BJ (cell line): ENCODE data around the gene JSRP1. TPM values are rescaled to one million over a fixed set of nuclear protein-coding genes. Genes with fewer than 3 reads are reported as not detected.

ENCODE experiments used
- CTCF ChIA-PET: fragments of 350-600 bp; formaldehyde crosslinking; extraction: SDS; loops from one replicate; lab custom pipeline; 2021; ENCODE audit warnings: antibody characterized with exemption, inconsistent platforms; lab: Yijun Ruan, JAX
- POLR2A ChIA-PET: fragments of 300-600 bp; sonication (Branson Sonifier 250); formaldehyde crosslinking; extraction: SDS; loops from one replicate; lab custom pipeline; 2021; ENCODE audit warnings: antibody characterized with exemption; lab: Charles Lee
- DNase-seq: peaks from one replicate; pipeline ENCODE4 v3.0.0-alpha.2; 2011; ENCODE audit warnings: low read depth
- H3K27me3 ChIP-seq: 2 replicates; pipeline ENCODE4 v1.6.0; 2011; ENCODE audit warnings: low read length; ENCODE audit not compliant: control insufficient read depth, insufficient read depth
- H3K36me3 ChIP-seq: 2 replicates; pipeline ENCODE4 v1.5.1; 2011; ENCODE audit warnings: low read length; ENCODE audit not compliant: control insufficient read depth, insufficient read depth
- H3K4me3 ChIP-seq: 2 replicates; pipeline ENCODE4 v1.5.1; 2011; ENCODE audit warnings: low read depth, mild to moderate bottlenecking, control low read depth, low read length
- polyA plus RNA-seq: library from polyadenylated mRNA; depleted of rRNA; stranded (reverse); fragments of >200 nt; gene quantifications from 2 replicates; pipeline ENCODE4 v1.2.3, GENCODE V29; 2011
- TF ChIP-seq, protein P1 (sequence below): IDR thresholded peaks from 2 replicates; pipeline ENCODE4 v1.5.1; 2011; ENCODE audit warnings: low read depth, mild to moderate bottlenecking, control low read depth, inconsistent platforms, low read length, moderate library complexity; ENCODE audit not compliant: insufficient read depth

JSRP1 gene
- polyA plus RNA-seq, 1 experiment = not detected

- H3K4me3 ChIP-seq = no peak overlapping the region
- CTCF ChIA-PET = interaction anchor here (1.1 to 1.6 kb wide), 2 partner anchors 15 to 86 kb away, joined by 4 to 5 read pairs; no protein-coding TSS in a partner anchor
- no peaks in the 10 kb centered on the region for H3K27me3 ChIP-seq
- POLR2A ChIA-PET = no interaction called here
- TF ChIP-seq, protein P1, sequence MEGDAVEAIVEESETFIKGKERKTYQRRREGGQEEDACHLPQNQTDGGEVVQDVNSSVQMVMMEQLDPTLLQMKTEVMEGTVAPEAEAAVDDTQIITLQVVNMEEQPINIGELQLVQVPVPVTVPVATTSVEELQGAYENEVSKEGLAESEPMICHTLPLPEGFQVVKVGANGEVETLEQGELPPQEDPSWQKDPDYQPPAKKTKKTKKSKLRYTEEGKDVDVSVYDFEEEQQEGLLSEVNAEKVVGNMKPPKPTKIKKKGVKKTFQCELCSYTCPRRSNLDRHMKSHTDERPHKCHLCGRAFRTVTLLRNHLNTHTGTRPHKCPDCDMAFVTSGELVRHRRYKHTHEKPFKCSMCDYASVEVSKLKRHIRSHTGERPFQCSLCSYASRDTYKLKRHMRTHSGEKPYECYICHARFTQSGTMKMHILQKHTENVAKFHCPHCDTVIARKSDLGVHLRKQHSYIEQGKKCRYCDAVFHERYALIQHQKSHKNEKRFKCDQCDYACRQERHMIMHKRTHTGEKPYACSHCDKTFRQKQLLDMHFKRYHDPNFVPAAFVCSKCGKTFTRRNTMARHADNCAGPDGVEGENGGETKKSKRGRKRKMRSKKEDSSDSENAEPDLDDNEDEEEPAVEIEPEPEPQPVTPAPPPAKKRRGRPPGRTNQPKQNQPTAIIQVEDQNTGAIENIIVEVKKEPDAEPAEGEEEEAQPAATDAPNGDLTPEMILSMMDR = no peak
- H3K36me3 ChIP-seq = peaks cover 41% of the 10 kb centered on the region
- DNase-seq = no peak
Measured at GRCh38 chr19:2230033-2230531, 26.1 kb downstream of the JSRP1 start.

- ChIA-PET CTCF (interaction anchor here (1.0 to 1.6 kb wide), 3 partner anchors 14 to 87 kb away, joined by 3 to 5 read pairs (median 4); no protein-coding TSS in a partner anchor), POLR2A (no interaction called here)
- Histone ChIP-seq H3K36me3 (peaks cover 47% of the 10 kb centered on the region), H3K4me3 (no peak overlapping the region), H3K27me3 (no peaks in the 10 kb centered on the region)
- TF ChIP-seq, protein P1 = no peak
- DNase-seq = no peak
Measured at GRCh38 chr19:2229103-2230032, 26.8 kb downstream of the JSRP1 start.

GRCh38 chr19:2228157-2229030 is 27.8 kb downstream of the JSRP1 start:
- ChIA-PET CTCF (interaction anchor here (1.0 to 1.3 kb wide), 2 partner anchors 17 to 20 kb away, joined by 3 read pairs; no protein-coding TSS in a partner anchor), POLR2A (no interaction called here)
- no peak for DNase-seq
- Histone ChIP-seq H3K4me3 (no peak overlapping the region), H3K27me3 (no peaks in the 10 kb centered on the region), H3K36me3 (peaks cover 44% of the 10 kb centered on the region)
- TF ChIP-seq, protein P1 = no peak

- H3K36me3 ChIP-seq = peaks cover 40% of the 10 kb centered on the region
- ChIA-PET POLR2A (no interaction called here), CTCF (interaction anchor here (1.3 kb wide), 1 partner anchor 19 kb away, joined by 3 read pairs; no protein-coding TSS in a partner anchor)
- H3K27me3 ChIP-seq = no peaks in the 10 kb centered on the region
- no peak for DNase-seq
- no peak overlapping the region for H3K4me3 ChIP-seq
- TF ChIP-seq, protein P1 = no peak
Measured at GRCh38 chr19:2227415-2228156, 28.6 kb downstream of the JSRP1 start.
